ENCODE results near the gene IFITM10.

Gene IFITM10

GRCh38 chr11:1778141-1778911 lies 27.9 kb upstream of the IFITM10 start:
- POLR2A ChIA-PET = no interaction called here
- no peak for TF ChIP-seq CTCF (IDR thresholded peaks at IDR 0.05; ENCODE audit: control extremely low read depth, extremely low read depth, low read depth, missing control alignments)
- CTCF ChIA-PET = interaction anchor here (1.5 to 1.6 kb wide), 4 partner anchors 55 to 373 kb away, joined by 4 to 7 read pairs (median 4); no protein-coding TSS in a partner anchor
- DNase-seq (ENCODE audit: extremely low spot score) = no peak

GRCh38 chr11:1777737-1778136 lies 27.3 kb upstream of the IFITM10 start:
- CTCF ChIA-PET = interaction anchor here (1.3 to 1.6 kb wide), 5 partner anchors 14 to 374 kb away, joined by 3 to 7 read pairs (median 4); partner anchors contain the start of gene CTSD
- POLR2A ChIA-PET = no interaction called here
- no peak for DNase-seq (ENCODE audit: extremely low spot score)

DNA sequence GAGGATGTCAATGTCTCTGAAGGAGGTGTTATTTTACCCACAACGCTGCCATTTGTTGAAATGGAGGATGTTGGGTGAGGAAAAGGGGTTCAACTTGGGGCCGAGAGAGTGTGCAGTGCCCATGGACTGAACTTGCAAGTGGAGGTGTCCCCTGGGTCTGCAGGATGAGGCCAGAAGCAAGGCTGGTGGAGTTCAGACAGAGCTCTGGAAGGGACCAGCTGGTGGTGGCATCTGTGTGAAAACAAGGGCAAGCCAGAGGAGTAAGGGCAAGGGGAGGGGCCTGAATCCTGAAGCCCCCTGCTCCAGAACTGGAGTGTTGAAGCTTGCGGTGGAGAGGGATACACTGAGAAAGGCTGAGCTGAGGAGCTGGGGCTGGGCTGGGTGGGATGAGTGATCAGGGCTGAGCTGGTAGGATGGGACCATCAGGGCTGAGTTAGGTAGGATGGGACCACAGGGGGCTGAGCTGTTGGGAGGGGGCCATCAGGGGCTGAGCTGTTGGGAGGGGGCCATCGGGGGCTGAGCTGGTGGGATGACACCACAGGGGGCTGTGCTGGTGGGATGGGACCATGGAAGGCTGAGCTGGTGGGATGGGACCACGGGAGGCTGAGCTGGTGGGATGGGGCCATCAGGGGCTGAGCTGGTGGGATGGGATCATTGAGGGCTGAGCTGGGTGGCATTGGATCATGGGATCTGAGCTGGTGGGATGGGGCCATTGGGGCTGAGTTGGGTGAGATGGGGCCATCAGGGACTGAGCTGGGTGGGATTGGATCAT lies 26.7 kb upstream of the IFITM10 start:
- ChIA-PET POLR2A (no interaction called here), CTCF (interaction anchor here (1.3 to 1.6 kb wide), 5 partner anchors 13 to 375 kb away, joined by 3 to 7 read pairs (median 4); partner anchors contain the start of gene CTSD)
- no peak for TF ChIP-seq CTCF (IDR thresholded peaks at IDR 0.05; ENCODE audit: control extremely low read depth, extremely low read depth, low read depth, missing control alignments)
- DNase-seq (ENCODE audit: extremely low spot score) = no peak

More at GRCh38 chr11:1777737-1778136, 27.3 kb upstream of the IFITM10 start:
- TF ChIP-seq CTCF (IDR thresholded peaks at IDR 0.05; ENCODE audit: control extremely low read depth, extremely low read depth, low read depth, missing control alignments) = no peak

DNA sequence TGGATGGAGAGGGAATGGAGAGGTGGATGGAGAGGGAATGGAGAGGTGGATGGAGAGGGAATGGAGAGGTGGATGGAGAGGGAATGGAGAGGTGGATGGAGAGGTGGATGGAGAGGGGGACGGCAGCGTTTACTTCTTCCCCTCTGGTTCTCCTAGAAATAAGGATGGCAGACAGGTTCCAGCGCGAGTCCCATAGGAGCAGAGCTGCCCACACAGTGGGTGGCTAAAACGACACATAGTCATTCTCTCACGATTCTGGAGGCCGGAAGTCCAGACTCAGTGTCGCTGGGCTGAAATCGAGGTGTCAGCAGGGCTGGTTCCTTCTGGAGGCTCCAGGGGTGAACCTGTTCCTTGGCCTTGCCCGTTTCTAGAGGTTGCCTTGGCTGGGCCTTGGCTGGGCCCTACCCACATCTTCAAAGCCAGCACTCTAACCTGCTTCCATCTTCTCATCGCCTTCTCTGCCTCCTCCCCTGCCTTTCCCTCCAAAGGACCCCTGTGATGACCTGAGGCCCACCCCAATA lies 26.0 kb upstream of the IFITM10 start:
- CTCF ChIA-PET = interaction anchor here (1.3 to 1.6 kb wide), 2 partner anchors 13 to 124 kb away, joined by 3 to 4 read pairs; partner anchors contain the start of gene CTSD
- DNase-seq (ENCODE audit: extremely low spot score) = no peak
- TF ChIP-seq CTCF (IDR thresholded peaks at IDR 0.05; ENCODE audit: control extremely low read depth, extremely low read depth, low read depth, missing control alignments) = no peak
- POLR2A ChIA-PET = no interaction called here

- ChIA-PET POLR2A (no interaction called here), CTCF (no interaction called here)
- DNase-seq (ENCODE audit: extremely low spot score) = no peak
- TF ChIP-seq CTCF (IDR thresholded peaks at IDR 0.05; ENCODE audit: control extremely low read depth, extremely low read depth, low read depth, missing control alignments) = no peak
Observed at GRCh38 chr11:1774886-1775285, 24.5 kb upstream of the IFITM10 start.

GRCh38 chr11:1773994-1774550 lies 23.7 kb upstream of the IFITM10 start:
- no peak for TF ChIP-seq CTCF (IDR thresholded peaks at IDR 0.05; ENCODE audit: control extremely low read depth, extremely low read depth, low read depth, missing control alignments)
- ChIA-PET POLR2A (no interaction called here), CTCF (interaction anchor here (0.6 kb wide), 1 partner anchor 377 kb away, joined by 3 read pairs; no protein-coding TSS in a partner anchor)
- DNase-seq (ENCODE audit: extremely low spot score) = no peak

All from GM10248 (cell line).